Lung (tissue), 12 donors: Measurements from ENCODE around the gene CPNE6. TPM values are rescaled to one million over a fixed set of nuclear protein-coding genes. Genes with fewer than 3 reads are reported as not detected.

ENCODE experiments used
- ATAC-seq: fragments of 200-7000 bp; cut with Tn5 transposase; one replicate; pipeline ENCODE4 v1.9.1; 2020; ENCODE audit warnings: moderate number of reproducible peaks; ENCODE audit not compliant: insufficient read depth, low FRiP score
- DNase-seq, 3 donors: peaks; one replicate each; pipeline ENCODE4 v3.0.0-alpha.2; 2013 to 2017
- H3K27ac ChIP-seq, 2 donors: one replicate each; pipeline ENCODE4 v1.5.1; 2013; ENCODE audit warnings: mild to moderate bottlenecking in 2 of 2, moderate library complexity in 2 of 2, control low read depth in 1 of 2, inconsistent platforms in 1 of 2, low read depth in 1 of 2, low read length in 1 of 2
- H3K27me3 ChIP-seq, 3 donors: one replicate each; pipeline ENCODE4 v1.5.1; 2013; ENCODE audit warnings: low read length in 2 of 3; ENCODE audit not compliant: control insufficient read depth in 3 of 3, insufficient read depth in 3 of 3
- H3K36me3 ChIP-seq, 4 donors: one replicate each; pipeline ENCODE4 v1.5.1; 2013; ENCODE audit warnings: low read length in 4 of 4, mild to moderate bottlenecking in 1 of 4, moderate library complexity in 1 of 4; ENCODE audit not compliant: control insufficient read depth in 4 of 4, insufficient read depth in 4 of 4
- H3K4me1 ChIP-seq, 5 donors: one replicate each; pipeline ENCODE4 v1.5.1; 2013; ENCODE audit warnings: low read length in 5 of 5, mild to moderate bottlenecking in 2 of 5, moderate library complexity in 1 of 5; ENCODE audit not compliant: control insufficient read depth in 5 of 5, insufficient read depth in 5 of 5
- H3K4me3 ChIP-seq: one replicate; pipeline ENCODE4 v1.5.1; 2013; ENCODE audit warnings: mild to moderate bottlenecking, control low read depth, moderate library complexity
- H3K9ac ChIP-seq, 2 donors: one replicate each; pipeline ENCODE4 v1.5.1; 2013; ENCODE audit warnings: low read length in 2 of 2, control low read depth in 1 of 2; ENCODE audit not compliant: insufficient read depth in 1 of 2
- H3K9me3 ChIP-seq, 4 donors: one replicate each; pipeline ENCODE4 v1.5.1; 2013; ENCODE audit warnings: low read length in 3 of 4, mild to moderate bottlenecking in 1 of 4, moderate library complexity in 1 of 4; ENCODE audit not compliant: control insufficient read depth in 4 of 4, insufficient read depth in 3 of 4
- WGBS, 2 donors: extraction: QIAGEN DNeasy Blood & Tissue Kit; methylation state at CpG; one replicate each; pipeline ENCODE4 v1.1.7; 2013; 5-methylcytosine and 5-hydroxymethylcytosine counted together
- polyA plus RNA-seq, 2 donors: library from polyadenylated mRNA; stranded (reverse); fragments of 200-250 nt; gene quantifications; one replicate each; pipeline ENCODE4 v1.2.1, GENCODE V29; 2013
- total RNA-seq, 2 donors: library from RNA; depleted of rRNA in 1 of 2; stranded (reverse); fragments of >200 nt in 1 of 2; gene quantifications; one replicate each; pipeline ENCODE4 v1.2.1, GENCODE V29; 2014 to 2021
- TF ChIP-seq, protein P1 (sequence below): IDR thresholded peaks from 2 replicates; pipeline ENCODE4 v1.5.1; 2012; ENCODE audit warnings: mild to moderate bottlenecking; ENCODE audit errors: control extremely low read depth, extremely low read depth
- donor health status: control.
- donor health status: control.
- donor health status: Bipolar disorder and iron deficiency.
- donor health status: healthy.
- donor health status: DM: yes; HTN: yes; CAD: no.

Gene CPNE6
- total and polyA plus RNA-seq, 4 donors: not detected

DNA sequence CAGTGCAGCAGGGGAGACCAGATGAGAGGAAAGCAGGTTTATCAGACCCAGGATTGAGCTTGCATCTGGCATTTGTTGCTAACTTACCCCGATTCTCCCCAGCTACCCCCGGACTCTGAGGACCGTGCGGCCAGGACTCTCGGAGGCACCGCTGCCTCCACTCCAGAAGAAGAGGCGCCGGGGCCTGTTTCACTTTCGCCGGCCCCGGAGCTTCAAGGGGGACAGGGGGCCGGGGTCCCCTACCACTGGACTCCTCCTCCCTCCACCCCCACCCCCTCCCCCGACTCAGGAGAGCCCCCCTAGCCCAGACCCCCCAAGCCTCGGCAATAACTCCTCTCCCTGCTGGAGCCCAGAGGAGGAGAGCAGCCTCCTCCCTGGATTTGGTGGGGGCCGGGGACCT, 6.5 kb upstream of the CPNE6 start:
- H3K27ac ChIP-seq: no peak overlapping the region
- H3K36me3 ChIP-seq: no peaks in the 10 kb centered on the region
- H3K9ac ChIP-seq: no peak overlapping the region
- no peaks in the 10 kb centered on the region for H3K27me3 ChIP-seq
- no peak for DNase-seq
- WGBS, 2 donors: 81 to 91% methylated on average over 14 to 15 of the region's 15 CpGs
- H3K4me1 ChIP-seq: no peaks in the 10 kb centered on the region
- H3K4me3 ChIP-seq: no peak overlapping the region
- ATAC-seq: no peak
- TF ChIP-seq, protein P1, sequence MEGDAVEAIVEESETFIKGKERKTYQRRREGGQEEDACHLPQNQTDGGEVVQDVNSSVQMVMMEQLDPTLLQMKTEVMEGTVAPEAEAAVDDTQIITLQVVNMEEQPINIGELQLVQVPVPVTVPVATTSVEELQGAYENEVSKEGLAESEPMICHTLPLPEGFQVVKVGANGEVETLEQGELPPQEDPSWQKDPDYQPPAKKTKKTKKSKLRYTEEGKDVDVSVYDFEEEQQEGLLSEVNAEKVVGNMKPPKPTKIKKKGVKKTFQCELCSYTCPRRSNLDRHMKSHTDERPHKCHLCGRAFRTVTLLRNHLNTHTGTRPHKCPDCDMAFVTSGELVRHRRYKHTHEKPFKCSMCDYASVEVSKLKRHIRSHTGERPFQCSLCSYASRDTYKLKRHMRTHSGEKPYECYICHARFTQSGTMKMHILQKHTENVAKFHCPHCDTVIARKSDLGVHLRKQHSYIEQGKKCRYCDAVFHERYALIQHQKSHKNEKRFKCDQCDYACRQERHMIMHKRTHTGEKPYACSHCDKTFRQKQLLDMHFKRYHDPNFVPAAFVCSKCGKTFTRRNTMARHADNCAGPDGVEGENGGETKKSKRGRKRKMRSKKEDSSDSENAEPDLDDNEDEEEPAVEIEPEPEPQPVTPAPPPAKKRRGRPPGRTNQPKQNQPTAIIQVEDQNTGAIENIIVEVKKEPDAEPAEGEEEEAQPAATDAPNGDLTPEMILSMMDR: no peak
- H3K9me3 ChIP-seq: peaks cover 0 to 2% (median 0%) of the 10 kb centered on the region in 4 donors

DNA sequence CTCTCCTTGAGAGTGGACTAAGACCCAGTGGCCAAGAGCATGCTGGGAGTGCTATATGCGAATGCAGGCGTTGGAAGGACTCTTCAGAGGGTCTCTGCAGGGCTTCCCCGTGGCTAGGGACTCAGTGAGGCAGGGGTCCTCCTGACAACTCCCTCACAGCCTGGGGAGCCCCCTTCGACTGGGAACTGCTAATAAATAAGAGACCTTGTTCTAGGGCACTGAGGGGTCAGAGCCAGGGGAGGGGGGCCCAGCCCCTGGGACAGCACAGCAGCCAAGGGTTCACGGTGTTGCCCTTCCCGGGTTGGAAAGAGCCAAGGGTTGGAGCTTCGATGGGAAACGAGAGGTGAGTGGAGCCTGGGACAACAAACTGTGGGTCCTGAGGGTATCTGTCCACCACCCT, 6.0 kb upstream of the CPNE6 start:
- ATAC-seq: no peak
- Histone ChIP-seq H3K9me3 (peaks cover 0 to 2% (median 0%) of the 10 kb centered on the region in 4 donors), H3K27me3 (no peaks in the 10 kb centered on the region), H3K4me3 (no peak overlapping the region), H3K9ac (no peak overlapping the region), H3K27ac (no peak overlapping the region), H3K4me1 (no peaks in the 10 kb centered on the region), H3K36me3 (no peaks in the 10 kb centered on the region)
- WGBS, 2 donors: 66 to 80% methylated on average over 8 of the region's 8 CpGs
- DNase-seq: no peak
- TF ChIP-seq, protein P1: no peak

DNA sequence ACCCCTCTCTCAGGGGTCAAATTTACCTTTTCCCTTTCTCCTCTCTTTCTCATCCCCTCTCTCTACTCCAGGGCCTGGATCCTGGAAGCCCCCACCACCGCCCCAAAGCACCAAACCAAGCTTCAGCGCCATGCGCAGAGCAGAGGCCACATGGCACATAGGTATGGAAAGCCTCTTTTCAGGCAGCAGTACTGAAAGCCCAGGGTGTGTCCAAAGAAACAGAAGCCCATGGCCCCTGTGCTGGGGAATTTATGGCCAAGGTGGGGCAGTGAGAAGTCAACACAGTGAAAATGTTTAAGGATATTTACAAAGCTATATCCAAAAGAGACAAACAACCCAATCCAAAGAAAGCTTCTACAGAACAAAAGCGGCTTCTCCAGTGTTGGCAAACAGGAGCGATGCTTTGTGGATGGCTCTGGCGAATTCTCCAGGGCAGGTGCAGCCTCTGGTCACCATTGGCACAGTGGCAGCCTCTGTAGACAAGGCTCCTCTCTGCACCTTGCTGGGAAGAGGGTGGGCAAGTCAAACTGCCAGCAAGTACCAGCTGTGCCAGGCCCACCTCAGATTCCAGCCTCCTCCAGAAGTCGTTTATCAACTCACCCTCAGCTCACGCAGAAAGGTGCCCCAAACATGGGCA, 4.7 kb upstream of the CPNE6 start:
- no peak overlapping the region for H3K27ac ChIP-seq
- ATAC-seq (no peak), DNase-seq (no peak)
- peaks cover 0 to 4% (median 0%) of the 10 kb centered on the region in 3 donors for H3K27me3 ChIP-seq
- TF ChIP-seq, protein P1: no peak
- no peak overlapping the region for H3K4me3 ChIP-seq
- 89 to 95% methylated on average over 8 of the region's 8 CpGs for WGBS, 2 donors
- no peaks in the 10 kb centered on the region for H3K36me3 ChIP-seq
- no peak overlapping the region for H3K9ac ChIP-seq
- peaks cover 0 to 2% (median 0%) of the 10 kb centered on the region in 4 donors for H3K9me3 ChIP-seq
- no peaks in the 10 kb centered on the region for H3K4me1 ChIP-seq
